Fibroblast of skin of right biceps (primary cell): Measurements from ENCODE around the gene CX3CR1.
"Not testable (repeated sequence)": the region's sequence is repeated elsewhere in the genome, so short reads cannot be mapped to it uniquely, and the experiment has no call there.

ENCODE experiments used
- DNase-seq: peaks from one replicate; pipeline ENCODE4 v3.0.0-alpha.2; 2013

The CX3CR1 gene

GRCh38 chr3:39262846-39263245 is 17.0 kb downstream of the CX3CR1 start:
- DNase-seq = no peak

GRCh38 chr3:39261726-39262125 is 18.1 kb downstream of the CX3CR1 start:
- DNase-seq = no peak

GRCh38 chr3:39260957-39261356 is 18.9 kb downstream of the CX3CR1 start:
- DNase-seq = peak; percentile 85

GRCh38 chr3:39260318-39260717 is 19.5 kb downstream of the CX3CR1 start:
- no peak for DNase-seq

- no peak for DNase-seq
Observed at GRCh38 chr3:39255503-39256325, 24.1 kb downstream of the CX3CR1 start.

- DNase-seq = peak; percentile 81
Observed at GRCh38 chr3:39254806-39255449, 24.9 kb downstream of the CX3CR1 start.

- no peak for DNase-seq
Observed at GRCh38 chr3:39251576-39251975, 28.3 kb downstream of the CX3CR1 start.

GRCh38 chr3:39250116-39250747 is 29.6 kb downstream of the CX3CR1 start:
- DNase-seq = peak; percentile 49

GRCh38 chr3:39249453-39250115 is 30.3 kb downstream of the CX3CR1 start:
- DNase-seq = peak; percentile 36

GRCh38 chr3:39241561-39241960 is 38.3 kb downstream of the CX3CR1 start:
- no peak for DNase-seq

GRCh38 chr3:39237027-39237426 is 42.8 kb downstream of the CX3CR1 start:
- no peak for DNase-seq

- no peak for DNase-seq
Observed at GRCh38 chr3:39234651-39235050, 45.2 kb downstream of the CX3CR1 start.

- no peak for DNase-seq
Observed at GRCh38 chr3:39232859-39233258, 47.0 kb downstream of the CX3CR1 start.

- no peak for DNase-seq
Observed at GRCh38 chr3:39230453-39230852, 49.4 kb downstream of the CX3CR1 start.

GRCh38 chr3:39228496-39228895 is 51.3 kb downstream of the CX3CR1 start:
- no peak for DNase-seq

GRCh38 chr3:39227596-39227995 is 52.2 kb downstream of the CX3CR1 start:
- not testable (repeated sequence) for DNase-seq

- no peak for DNase-seq
Observed at GRCh38 chr3:39226106-39226741, 53.6 kb downstream of the CX3CR1 start.

- no peak for DNase-seq
Observed at GRCh38 chr3:39224288-39224687, 55.5 kb downstream of the CX3CR1 start.

- DNase-seq = no peak
Observed at GRCh38 chr3:39222939-39223338, 56.9 kb downstream of the CX3CR1 start.

GRCh38 chr3:39222462-39222861 is 57.4 kb downstream of the CX3CR1 start:
- DNase-seq = no peak

- DNase-seq = no peak
Observed at GRCh38 chr3:39221141-39221530, 58.7 kb downstream of the CX3CR1 start.

- no peak for DNase-seq
Observed at GRCh38 chr3:39220407-39221140, 59.3 kb downstream of the CX3CR1 start.
